ENCODE measurements around the gene MRPL55.

Gene MRPL55

DNA sequence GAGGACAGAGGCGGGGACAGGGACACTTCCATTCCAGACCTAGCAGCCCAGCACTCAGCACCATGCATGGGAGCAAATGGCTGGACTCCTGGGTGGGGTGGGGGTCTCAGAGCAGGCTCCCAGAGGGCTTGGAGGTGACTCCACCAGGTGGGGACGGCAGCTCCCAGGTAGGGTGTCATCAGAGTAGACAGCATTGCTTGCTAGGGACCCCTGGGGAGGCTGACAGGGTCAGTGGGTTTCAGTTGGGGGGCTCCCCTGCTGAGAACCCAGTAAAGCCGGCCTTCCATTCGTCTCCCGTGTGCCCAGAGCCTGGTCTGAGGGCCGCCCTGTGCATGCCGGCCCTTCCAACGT is 35.9 kb upstream of the MRPL55 start:
- Mint-ChIP-seq H3K27me3 (ENCODE audit: low read depth) (no peaks in the 10 kb centered on the region), H3K4me1 (peaks cover 24% of the 10 kb centered on the region), H3K36me3 (ENCODE audit: low read depth) (no peaks in the 10 kb centered on the region), H3K4me3 (no peak overlapping the region), H3K9me3 (no peaks in the 10 kb centered on the region), H3K27ac (no peak overlapping the region)
- TF ChIP-seq, protein P1, sequence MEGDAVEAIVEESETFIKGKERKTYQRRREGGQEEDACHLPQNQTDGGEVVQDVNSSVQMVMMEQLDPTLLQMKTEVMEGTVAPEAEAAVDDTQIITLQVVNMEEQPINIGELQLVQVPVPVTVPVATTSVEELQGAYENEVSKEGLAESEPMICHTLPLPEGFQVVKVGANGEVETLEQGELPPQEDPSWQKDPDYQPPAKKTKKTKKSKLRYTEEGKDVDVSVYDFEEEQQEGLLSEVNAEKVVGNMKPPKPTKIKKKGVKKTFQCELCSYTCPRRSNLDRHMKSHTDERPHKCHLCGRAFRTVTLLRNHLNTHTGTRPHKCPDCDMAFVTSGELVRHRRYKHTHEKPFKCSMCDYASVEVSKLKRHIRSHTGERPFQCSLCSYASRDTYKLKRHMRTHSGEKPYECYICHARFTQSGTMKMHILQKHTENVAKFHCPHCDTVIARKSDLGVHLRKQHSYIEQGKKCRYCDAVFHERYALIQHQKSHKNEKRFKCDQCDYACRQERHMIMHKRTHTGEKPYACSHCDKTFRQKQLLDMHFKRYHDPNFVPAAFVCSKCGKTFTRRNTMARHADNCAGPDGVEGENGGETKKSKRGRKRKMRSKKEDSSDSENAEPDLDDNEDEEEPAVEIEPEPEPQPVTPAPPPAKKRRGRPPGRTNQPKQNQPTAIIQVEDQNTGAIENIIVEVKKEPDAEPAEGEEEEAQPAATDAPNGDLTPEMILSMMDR (IDR thresholded peaks at IDR 0.05; ENCODE audit: unreplicated experiment in 3 of 3), result no peak

DNA sequence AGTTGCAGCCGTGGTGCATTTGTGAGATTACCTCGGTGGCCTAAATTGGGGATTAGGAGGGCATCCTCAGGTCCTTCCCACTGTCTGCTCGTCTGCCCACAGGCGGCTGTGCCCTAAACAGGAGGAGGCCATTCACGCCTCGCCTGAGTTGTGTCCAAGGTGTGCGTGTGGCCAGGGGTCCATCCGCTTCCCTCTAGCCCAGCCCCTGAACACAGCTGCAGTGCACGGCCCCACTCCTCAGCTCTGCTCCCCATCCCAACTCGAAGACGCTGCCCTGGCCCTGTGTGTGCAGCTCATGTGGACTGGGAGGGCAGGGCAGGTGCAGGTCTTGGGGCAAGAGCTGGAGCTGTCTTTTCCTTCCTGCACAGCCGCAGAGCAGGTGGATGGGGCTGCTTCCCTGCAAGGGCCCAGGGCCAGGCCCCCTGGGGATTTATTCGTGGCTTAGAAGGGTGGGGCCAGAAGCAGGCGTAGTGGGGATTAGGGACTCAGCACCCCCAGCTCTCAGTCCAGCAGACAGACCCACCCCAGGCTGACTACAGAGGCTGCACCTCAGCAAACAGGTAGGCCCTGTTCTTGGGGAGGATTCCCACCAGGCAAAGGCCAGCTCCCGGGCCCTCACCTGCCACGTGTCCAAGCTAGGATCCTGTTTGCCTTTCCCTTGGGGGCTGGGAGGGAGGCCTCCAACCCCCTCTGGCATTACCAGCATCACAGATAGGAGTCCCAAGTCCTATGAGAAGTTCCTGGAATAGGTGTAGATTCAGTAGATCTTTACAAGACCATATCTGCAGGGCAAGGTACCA is 35.3 kb upstream of the MRPL55 start:
- H3K4me1 Mint-ChIP-seq, result peaks cover 24% of the 10 kb centered on the region
- no peak overlapping the region for H3K27ac Mint-ChIP-seq
- H3K4me3 Mint-ChIP-seq, result peak overlapping the region in 2 of 3 experiments; percentile 45 to 91
- no peaks in the 10 kb centered on the region for H3K36me3 Mint-ChIP-seq (ENCODE audit: low read depth)
- TF ChIP-seq, protein P1 (IDR thresholded peaks at IDR 0.05; ENCODE audit: unreplicated experiment in 3 of 3), result no peak
- H3K27me3 Mint-ChIP-seq (ENCODE audit: low read depth), result no peaks in the 10 kb centered on the region
- no peaks in the 10 kb centered on the region for H3K9me3 Mint-ChIP-seq

DNA sequence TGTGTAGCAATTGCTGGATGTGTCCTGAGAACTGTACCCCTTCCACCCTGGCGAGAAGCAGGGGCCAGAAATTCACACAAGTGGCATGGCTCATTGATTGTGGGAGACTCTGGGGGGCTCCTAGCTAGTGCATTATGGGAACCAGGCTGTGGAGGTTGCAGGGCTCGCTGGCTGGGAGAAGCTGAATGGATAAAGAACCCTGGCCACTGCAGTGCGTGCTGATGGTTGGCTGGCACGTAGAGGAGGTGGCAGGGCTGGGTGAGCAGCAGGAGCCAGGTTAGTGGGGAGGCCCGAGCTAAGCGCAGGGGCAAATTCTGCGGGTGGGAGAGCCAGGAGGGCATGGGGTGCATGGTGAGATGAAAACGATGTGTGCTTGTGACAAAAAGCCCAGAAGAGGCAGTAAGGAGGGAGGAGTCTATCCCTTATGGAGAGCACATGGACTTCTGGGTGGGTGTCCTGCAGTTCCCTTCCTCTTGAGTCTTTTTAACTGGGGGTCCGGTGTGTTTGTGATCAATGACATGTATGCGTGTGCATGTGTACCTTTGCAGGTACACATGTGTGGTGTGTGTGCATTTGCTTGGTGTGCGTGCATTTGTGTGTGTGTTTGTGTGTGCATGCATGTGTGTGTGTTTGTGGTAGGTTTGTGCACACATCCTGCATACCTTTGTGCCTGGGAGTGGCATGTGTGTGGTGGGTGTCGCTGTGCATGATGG is 34.5 kb upstream of the MRPL55 start:
- H3K4me1 Mint-ChIP-seq, result peaks cover 24% of the 10 kb centered on the region
- TF ChIP-seq, protein P1 (IDR thresholded peaks at IDR 0.05; ENCODE audit: unreplicated experiment in 3 of 3), result no peak
- peak overlapping the region; percentile 50 to 91 (median 73) for H3K4me3 Mint-ChIP-seq
- no peaks in the 10 kb centered on the region for H3K27me3 Mint-ChIP-seq (ENCODE audit: low read depth)
- no peaks in the 10 kb centered on the region for H3K36me3 Mint-ChIP-seq (ENCODE audit: low read depth)
- no peaks in the 10 kb centered on the region for H3K9me3 Mint-ChIP-seq
- H3K27ac Mint-ChIP-seq, result peak overlapping the region in 1 of 3 experiments; percentile 26

DNA sequence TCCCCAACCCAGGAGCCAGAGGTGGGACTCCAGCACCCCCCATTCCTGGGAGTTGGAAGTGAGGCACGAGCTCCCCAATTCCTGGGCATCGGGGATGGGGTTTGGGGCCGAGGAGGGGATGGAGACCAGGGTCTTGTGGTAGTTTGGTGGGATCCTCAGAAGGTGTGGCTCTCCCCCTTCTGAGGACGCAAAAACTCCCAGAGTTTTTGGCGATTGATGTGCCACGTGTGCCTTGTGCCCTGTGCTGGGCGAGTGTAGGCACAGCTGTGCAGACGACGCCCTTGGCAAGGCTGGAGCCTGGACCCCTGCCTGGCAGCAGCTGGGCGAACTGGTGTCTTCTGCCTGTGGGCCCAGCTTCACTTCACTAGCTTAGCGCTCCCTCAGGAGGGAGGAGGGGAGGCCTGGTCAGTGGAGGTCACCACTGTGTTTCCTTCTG is 33.6 kb upstream of the MRPL55 start:
- peak overlapping the region; percentile 50 to 91 (median 73) for H3K4me3 Mint-ChIP-seq
- no peaks in the 10 kb centered on the region for H3K36me3 Mint-ChIP-seq (ENCODE audit: low read depth)
- H3K4me1 Mint-ChIP-seq, result peaks cover 24% of the 10 kb centered on the region
- TF ChIP-seq, protein P1 (IDR thresholded peaks at IDR 0.05; ENCODE audit: unreplicated experiment in 3 of 3), result no peak
- no peak overlapping the region for H3K27ac Mint-ChIP-seq
- no peaks in the 10 kb centered on the region for H3K9me3 Mint-ChIP-seq
- H3K27me3 Mint-ChIP-seq (ENCODE audit: low read depth), result peaks cover under 1% of the 10 kb centered on the region

DNA sequence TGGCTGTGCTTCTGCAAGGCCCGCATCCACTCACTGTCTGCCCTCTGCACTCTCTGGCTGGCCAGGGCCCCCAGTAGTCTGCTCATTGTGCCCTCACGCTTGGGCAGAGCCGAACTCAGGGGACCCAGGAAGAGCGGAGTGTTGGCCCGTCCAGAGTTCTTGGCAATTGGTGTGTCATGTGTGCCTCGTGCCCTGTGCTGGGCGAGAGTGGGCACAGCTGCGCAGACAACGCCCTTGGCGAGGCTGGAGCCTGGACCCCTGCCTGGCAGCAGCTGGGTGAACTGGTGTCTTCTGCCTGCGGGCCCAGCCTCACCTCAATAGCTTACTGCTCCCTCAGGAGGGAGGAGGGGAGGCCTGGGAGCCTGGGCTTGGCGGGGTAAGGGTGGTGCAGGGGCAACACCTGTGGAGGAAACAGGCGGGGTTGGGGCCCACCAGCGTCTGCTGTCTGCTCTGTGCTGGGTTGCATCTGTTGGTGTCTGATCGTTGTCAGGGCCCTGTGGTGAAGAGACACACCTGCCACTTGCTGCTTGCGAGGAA is 33.1 kb upstream of the MRPL55 start:
- Mint-ChIP-seq H3K27ac (no peak overlapping the region), H3K4me1 (peaks cover 24% of the 10 kb centered on the region), H3K9me3 (no peaks in the 10 kb centered on the region), H3K4me3 (peak overlapping the region; percentile 89 to 94 (median 91)), H3K36me3 (ENCODE audit: low read depth) (no peaks in the 10 kb centered on the region), H3K27me3 (ENCODE audit: low read depth) (peaks cover 6% of the 10 kb centered on the region)
- TF ChIP-seq, protein P1 (IDR thresholded peaks at IDR 0.05; ENCODE audit: unreplicated experiment in 3 of 3), result no peak

Measured in nephron (organoid).